ENCODE measurements around the gene CDH4.

GRCh38 chr20:61288331-61288784, 36.3 kb downstream of the CDH4 start:
- TF ChIP-seq POLR2A (IDR thresholded peaks at IDR 0.05) (no peak), POLR2AphosphoS5 (IDR thresholded peaks at IDR 0.05) (no peak), CTCF (IDR thresholded peaks at IDR 0.05) (no peak), EP300 (IDR thresholded peaks at IDR 0.05) (no peak)

All from upper lobe of left lung (tissue), 4 donors.